ENCODE measurements around the gene NNT.

DNA sequence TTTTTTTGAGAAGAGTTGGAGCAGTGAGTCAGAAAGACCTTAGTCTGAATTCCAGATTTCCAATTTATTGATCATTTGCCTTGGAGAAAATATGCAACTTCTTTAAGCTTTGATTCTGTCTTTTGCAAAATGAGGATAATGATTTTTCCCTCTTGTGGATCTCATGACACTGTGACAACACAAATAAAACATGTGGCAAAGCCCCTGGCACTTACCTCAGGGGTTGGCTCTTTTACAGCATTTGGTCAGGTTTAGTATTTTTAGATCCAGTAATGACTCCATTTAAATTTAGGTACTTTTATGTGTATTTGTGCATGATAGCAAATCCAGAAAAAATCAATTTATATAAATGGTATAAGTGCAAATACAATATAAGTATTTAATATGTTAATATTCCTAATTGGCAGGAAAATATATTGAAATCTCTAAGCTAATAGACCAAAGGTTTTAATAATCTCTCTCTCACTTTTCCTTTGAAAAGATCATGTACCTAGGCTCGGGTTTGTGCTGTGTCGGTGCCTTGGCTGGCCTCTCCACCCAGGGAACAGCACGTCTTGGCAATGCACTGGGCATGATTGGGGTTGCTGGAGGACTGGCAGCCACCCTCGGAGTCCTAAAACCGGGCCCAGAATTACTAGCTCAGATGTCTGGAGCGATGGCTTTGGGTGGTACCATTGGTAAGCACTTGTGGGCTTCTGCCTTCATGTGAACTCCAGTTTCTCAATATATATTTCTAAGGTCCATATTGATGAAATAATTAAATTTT is 49.7 kb downstream of the NNT start:
- TF ChIP-seq POLR2A (IDR thresholded peaks at IDR 0.05) = no peak
- no peak for TF ChIP-seq CTCF (IDR thresholded peaks at IDR 0.05)
- no peak for TF ChIP-seq EP300 (IDR thresholded peaks at IDR 0.05)
